IMR-90 (cell line): ENCODE data around the gene YARS2. TPM values are rescaled to one million over a fixed set of nuclear protein-coding genes. Genes with fewer than 3 reads are reported as not detected.

ENCODE experiments used
- ATAC-seq: fragments of 200-7000 bp; cut with Tn5 transposase; 2 replicates; pipeline ENCODE4 v1.9.1; 2020; ENCODE audit warnings: low read depth, mild to moderate bottlenecking, moderate library complexity
- BruUV-seq: library from RNA; stranded (reverse); fragments of 400-500 nt; replicated peaks from 2 replicates; lab custom pipeline; 2021; lab: Mats Ljungman, UMichigan
- CTCF ChIA-PET: fragments of 300-600 bp; formaldehyde crosslinking; extraction: SDS; loops from one replicate; lab custom pipeline; 2021; ENCODE audit warnings: antibody characterized with exemption; lab: Yijun Ruan, JAX
- POLR2A ChIA-PET: fragments of 300-600 bp; sonication (Branson Sonifier 250); formaldehyde crosslinking; loops from one replicate; lab custom pipeline; 2022; ENCODE audit warnings: antibody characterized with exemption; ENCODE audit not compliant: unreplicated experiment; lab: Charles Lee
- DNase-seq: peaks from one replicate; pipeline ENCODE4 v3.0.0; 2013
- H2AFZ ChIP-seq: replicated peaks from 2 replicates; pipeline ENCODE3; 2013; ENCODE audit warnings: low read length, mild to moderate bottlenecking; ENCODE audit not compliant: poor library complexity
- H2AK5ac ChIP-seq: 2 replicates; pipeline ENCODE4 v1.6.1; 2013; ENCODE audit warnings: low read depth, low read length, inconsistent platforms
- H2AK9ac ChIP-seq: replicated peaks from 2 replicates; pipeline ENCODE3; 2013; ENCODE audit warnings: mild to moderate bottlenecking, low read depth, low read length, moderate library complexity; ENCODE audit not compliant: poor library complexity
- H2BK120ac ChIP-seq: 2 replicates; pipeline ENCODE4 v1.6.1; 2013; ENCODE audit warnings: low read depth, low read length, inconsistent platforms
- H2BK15ac ChIP-seq: 3 replicates; pipeline ENCODE4 v1.6.1; 2013; ENCODE audit warnings: low read depth, low read length, inconsistent platforms
- H2BK20ac ChIP-seq: 2 replicates; pipeline ENCODE4 v1.6.1; 2013; ENCODE audit warnings: low read depth, mild to moderate bottlenecking, inconsistent platforms, low read length, moderate library complexity
- H2BK5ac ChIP-seq: 2 replicates; pipeline ENCODE4 v1.6.1; 2013; ENCODE audit warnings: mild to moderate bottlenecking, low read depth, low read length, inconsistent platforms; ENCODE audit not compliant: poor library complexity, severe bottlenecking
- H3K14ac ChIP-seq: replicated peaks from 2 replicates; pipeline ENCODE4 v1.6.1; 2013; ENCODE audit warnings: low read depth, low read length, inconsistent platforms
- H3K18ac ChIP-seq: 2 replicates; pipeline ENCODE4 v1.6.1; 2013; ENCODE audit warnings: low read depth, low read length, control low read depth
- H3K23ac ChIP-seq: 2 replicates; pipeline ENCODE4 v1.6.1; 2013; ENCODE audit warnings: low read depth, low read length, inconsistent platforms
- H3K27ac ChIP-seq: 2 replicates; pipeline ENCODE4 v1.5.1; 2013; ENCODE audit warnings: mild to moderate bottlenecking, control low read depth, low read length; ENCODE audit not compliant: insufficient read depth
- H3K27me3 ChIP-seq: 2 replicates; pipeline ENCODE4 v1.6.1; 2013; ENCODE audit warnings: low read length; ENCODE audit not compliant: control insufficient read depth, insufficient read depth
- H3K36me3 ChIP-seq: 2 replicates; pipeline ENCODE4 v1.6.1; 2013; ENCODE audit warnings: low read length, mixed read lengths; ENCODE audit not compliant: control insufficient read depth, insufficient read depth
- H3K4ac ChIP-seq: 2 replicates; pipeline ENCODE4 v1.6.1; 2013; ENCODE audit warnings: low read depth, low read length, inconsistent platforms
- H3K4me1 ChIP-seq: 2 replicates; pipeline ENCODE4 v1.6.1; 2013; ENCODE audit warnings: low read length, mixed read lengths; ENCODE audit not compliant: control insufficient read depth, insufficient read depth
- H3K4me2 ChIP-seq: 2 replicates; pipeline ENCODE4 v1.6.1; 2013; ENCODE audit warnings: low read depth, mild to moderate bottlenecking, control low read depth, low read length, moderate library complexity
- H3K4me3 ChIP-seq: 2 replicates; pipeline ENCODE4 v1.5.1; 2013; ENCODE audit warnings: low read depth, mild to moderate bottlenecking, control low read depth, low read length, moderate library complexity; ENCODE audit not compliant: insufficient read depth
- H3K56ac ChIP-seq: 2 replicates; pipeline ENCODE4 v1.6.1; 2013; ENCODE audit warnings: low read length, inconsistent platforms; ENCODE audit not compliant: insufficient read depth; ENCODE audit errors: extremely low read depth
- H3K79me1 ChIP-seq, 2 experiments: 2 replicates each; pipeline ENCODE4 v1.6.1; 2013; ENCODE audit warnings: low read length in 2 of 2, inconsistent platforms in 1 of 2, low read depth in 1 of 2
- H3K9ac ChIP-seq: 2 replicates; pipeline ENCODE4 v1.6.1; 2013; ENCODE audit warnings: low read depth, low read length, control low read depth
- H3K9me1 ChIP-seq: 2 replicates; pipeline ENCODE4 v1.6.1; 2013; ENCODE audit warnings: low read length, inconsistent platforms; ENCODE audit not compliant: insufficient read depth
- H3K9me3 ChIP-seq: 2 replicates; pipeline ENCODE4 v1.6.1; 2013; ENCODE audit warnings: low read length; ENCODE audit not compliant: control insufficient read depth, insufficient read depth
- H4K20me1 ChIP-seq: 2 replicates; pipeline ENCODE4 v1.6.1; 2013; ENCODE audit warnings: low read length, inconsistent platforms; ENCODE audit not compliant: insufficient read depth
- H4K5ac ChIP-seq: 2 replicates; pipeline ENCODE4 v1.6.1; 2013; ENCODE audit warnings: mild to moderate bottlenecking, low read depth, low read length, control low read depth
- H4K8ac ChIP-seq, 2 experiments: 2 replicates each; pipeline ENCODE4 v1.6.1; 2013; ENCODE audit warnings: low read depth in 2 of 2, low read length in 2 of 2, control low read depth in 1 of 2, inconsistent platforms in 1 of 2
- H4K91ac ChIP-seq: 2 replicates; pipeline ENCODE4 v1.6.1; 2013; ENCODE audit warnings: low read depth, low read length, inconsistent platforms; ENCODE audit not compliant: insufficient read depth
- BHLHE40 ChIP-seq: fragments of 150-350 bp; IDR thresholded peaks from 2 replicates; pipeline ENCODE4 v1.6.1; 2016; ENCODE audit warnings: mild to moderate bottlenecking, low read depth, low read length
- CHD1 ChIP-seq: IDR thresholded peaks from 2 replicates; pipeline ENCODE4 v1.6.1; 2012; ENCODE audit warnings: low read depth, low read length, improper control_type of control experiment
- MAFK ChIP-seq: IDR thresholded peaks from 2 replicates; pipeline ENCODE4 v1.6.1; 2012; ENCODE audit warnings: low read depth, low read length, improper control_type of control experiment
- MXI1 ChIP-seq: IDR thresholded peaks from 2 replicates; pipeline ENCODE4 v1.6.1; 2012; ENCODE audit warnings: low read depth, mild to moderate bottlenecking, low read length, moderate library complexity, borderline replicate concordance
- NFE2L2 ChIP-seq: fragments of 150-350 bp; IDR thresholded peaks from 2 replicates; pipeline ENCODE4 v1.6.1; 2016; ENCODE audit warnings: low read depth, mild to moderate bottlenecking, low read length
- POLR2A ChIP-seq: IDR thresholded peaks from 2 replicates; pipeline ENCODE4 v1.6.1; 2012; ENCODE audit warnings: mild to moderate bottlenecking, low read depth, low read length
- RAD21 ChIP-seq: IDR thresholded peaks from 2 replicates; pipeline ENCODE4 v1.6.1; 2012; ENCODE audit warnings: low read length, improper control_type of control experiment
- WGBS, 2 experiments: methylation state at CpG; one replicate each; pipeline versions ENCODE4 v1.1.5 to v1.1.7; 2013; ENCODE audit warnings: missing lambda C conversion rate in 2 of 2; ENCODE audit not compliant: insufficient read length in 1 of 2; ENCODE audit errors: extremely low coverage in 2 of 2; 5-methylcytosine and 5-hydroxymethylcytosine counted together
- dilution Hi-C: fragments of 300-500 bp; cut with HindIII; formaldehyde crosslinking; loops from one replicate; pipeline ENCODE4 v1.14.3; 2018; ENCODE audit warnings: low sequenced_read_pairs; ENCODE audit not compliant: unreplicated experiment
- in situ Hi-C: fragments of 300-500 bp; cut with MboI; formaldehyde crosslinking; loops from 3 replicates; pipeline ENCODE4 v1.14.3; 2019; ENCODE audit warnings: low sequenced_read_pairs, inconsistent platforms, mixed read lengths
- intact Hi-C: fragments of 100-400 bp; cut with micrococcal nuclease; formaldehyde crosslinking; loops from 2 replicates; pipeline ENCODE4 v1.10.0; 2022
- polyA plus RNA-seq, 3 experiments: library from polyadenylated mRNA; depleted of rRNA; stranded (reverse); fragments of >200 nt; gene quantifications; 2 replicates each; pipeline ENCODE4 v1.2.3, GENCODE V29; 2012; ENCODE audit warnings: low replicate concordance in 1 of 3
- total RNA-seq: library from RNA; depleted of rRNA; stranded (reverse); fragments of >200 nt; gene quantifications from 2 replicates; pipeline ENCODE4 v1.2.3, GENCODE V29; 2012

YARS2 gene
- total and polyA plus RNA-seq, 2 of the 4 experiments (the other 2 are of a cell fraction) = 15.3 to 26.9 TPM

GRCh38 chr12:32770141-32770540, 14.4 kb upstream of the YARS2 start:
- Histone ChIP-seq H3K4ac (no peak overlapping the region), H3K9me3 (no peaks in the 10 kb centered on the region), H2AK9ac (no peak overlapping the region), H2AFZ (no peak overlapping the region), H4K20me1 (no peaks in the 10 kb centered on the region), H3K79me1 (no peaks in the 10 kb centered on the region), H3K4me1 (no peaks in the 10 kb centered on the region), H3K4me3 (no peak overlapping the region), H3K27me3 (no peaks in the 10 kb centered on the region), H3K27ac (no peak overlapping the region), H3K4me2 (no peak overlapping the region), H3K36me3 (no peaks in the 10 kb centered on the region), H3K14ac (no peak overlapping the region), H2BK15ac (no peak overlapping the region), H3K56ac (no peak overlapping the region), H3K9me1 (no peaks in the 10 kb centered on the region), H2BK20ac (no peak overlapping the region), H4K91ac (no peak overlapping the region), H3K23ac (no peak overlapping the region), H3K9ac (no peak overlapping the region), H3K18ac (no peak overlapping the region), H2BK120ac (no peak overlapping the region), H2AK5ac (no peak overlapping the region), H4K8ac (no peak overlapping the region), H4K5ac (no peak overlapping the region), H2BK5ac (no peak overlapping the region)
- no peak for DNase-seq
- in situ Hi-C loops = no loop called here
- no TSS peak for BruUV-seq
- dilution Hi-C loops = no loop called here
- WGBS, 2 experiments = no CpG with 5 or more reads among the region's 1 CpG
- ATAC-seq = no peak
- TF ChIP-seq POLR2A = no peak
- no peak for TF ChIP-seq MXI1
- TF ChIP-seq NFE2L2 = no peak
- no peak for TF ChIP-seq MAFK
- no peak for TF ChIP-seq BHLHE40
- no peak for TF ChIP-seq RAD21
- TF ChIP-seq CHD1 = no peak
- ChIA-PET CTCF (interaction anchor here (1.0 kb wide), 1 partner anchor 14 kb away, joined by 3 read pairs; the partner anchor contains the start of gene YARS2), POLR2A (no interaction called here)
- intact Hi-C loops = no loop called here
